HepG2 (cell line): ENCODE measurements around the gene KIAA0040. TPM values are rescaled to one million over a fixed set of nuclear protein-coding genes. Genes with fewer than 3 reads are reported as not detected.

Source experiments
- ATAC-seq: fragments of 200-7000 bp; cut with Tn5 transposase; 3 replicates; pipeline ENCODE4 v1.9.1; 2020; ENCODE audit warnings: mild to moderate bottlenecking, moderate library complexity
- BruUV-seq: library from RNA; stranded (reverse); fragments of 400-500 nt; replicated peaks from 2 replicates; lab custom pipeline; 2021; lab: Mats Ljungman, UMichigan
- CTCF ChIA-PET: fragments of 300-600 bp; formaldehyde crosslinking; extraction: SDS; loops from one replicate; lab custom pipeline; 2021; ENCODE audit warnings: low total read pairs, inconsistent platforms, low intra/inter-chr PET ratio; lab: Yijun Ruan, JAX
- POLR2A ChIA-PET: fragments of 350-600 bp; sonication (Branson Sonifier 250); formaldehyde crosslinking; loops from one replicate; lab custom pipeline; 2020; ENCODE audit warnings: antibody characterized with exemption, inconsistent platforms; lab: Yijun Ruan, JAX
- DNase-seq: peaks from one replicate; pipeline ENCODE4 v3.0.0-alpha.2; 2015; ENCODE audit warnings: low spot score
- FAIRE-seq: peaks from 3 replicates; lab custom pipeline; 2011; peaks lifted over from hg19 to GRCh38; lab: Jason Lieb, UNC
- H2AFZ ChIP-seq: one replicate; pipeline ENCODE4 v1.6.1; 2011; ENCODE audit warnings: low read length, inconsistent platforms
- H3K27ac ChIP-seq: fragments of 300-600 bp; 3 replicates; pipeline ENCODE4 v1.8.0; 2011; ENCODE audit warnings: mixed run types, mild to moderate bottlenecking, mixed read lengths, low read length, inconsistent platforms; ENCODE audit not compliant: insufficient read depth; ENCODE audit errors: extremely low read length
- H3K27me3 ChIP-seq, 2 experiments: fragments of 200-600 bp in 1 of 2; 2 replicates in 1 of 2; 3 replicates in 1 of 2; pipeline versions ENCODE4 v1.6.0 to v1.8.0; 2011; ENCODE audit warnings: low read length in 2 of 2, mild to moderate bottlenecking in 2 of 2, moderate library complexity in 2 of 2, inconsistent platforms in 1 of 2; ENCODE audit not compliant: insufficient read depth in 2 of 2, control insufficient read depth in 1 of 2
- H3K36me3 ChIP-seq, 2 experiments: fragments of 200-600 bp in 1 of 2; replicated peaks in 1 of 2; 2 replicates in 1 of 2; 3 replicates in 1 of 2; pipeline versions ENCODE4 v1.5.1 to v1.8.0; 2011; ENCODE audit warnings: low read length in 2 of 2, inconsistent platforms in 1 of 2; ENCODE audit not compliant: insufficient read depth in 2 of 2, control insufficient read depth in 1 of 2
- H3K4me1 ChIP-seq: 2 replicates; pipeline ENCODE4 v1.5.1; 2012; ENCODE audit warnings: low read length, inconsistent platforms; ENCODE audit not compliant: insufficient read depth
- H3K4me2 ChIP-seq: 2 replicates; pipeline ENCODE4 v1.6.0; 2011; ENCODE audit warnings: low read depth, low read length, inconsistent platforms
- H3K4me3 ChIP-seq, 3 experiments: fragments of 200-600 bp in 1 of 3; sonication (generic), shearing (Covaris generic) in 1 of 3; replicated peaks in 1 of 3; 2 replicates each; pipeline ENCODE4 v1.5.1; 2011 to 2016; ENCODE audit warnings: low read length in 3 of 3, inconsistent platforms in 2 of 3, low read depth in 2 of 3, mild to moderate bottlenecking in 2 of 3, control low read depth in 1 of 3, mixed read lengths in 1 of 3; ENCODE audit not compliant: insufficient read depth in 1 of 3
- H3K79me2 ChIP-seq: one replicate; pipeline ENCODE4 v1.6.1; 2011; ENCODE audit warnings: low read length, inconsistent platforms; ENCODE audit not compliant: insufficient read depth
- H3K9ac ChIP-seq: 2 replicates; pipeline ENCODE4 v1.6.0; 2011; ENCODE audit warnings: mild to moderate bottlenecking, low read depth, low read length, inconsistent platforms; ENCODE audit not compliant: insufficient read depth
- H3K9me3 ChIP-seq: 2 replicates; pipeline ENCODE4 v1.5.1; 2012; ENCODE audit warnings: mild to moderate bottlenecking, low read length
- H4K20me1 ChIP-seq: 2 replicates; pipeline ENCODE4 v1.6.0; 2011; ENCODE audit warnings: inconsistent platforms, mild to moderate bottlenecking, low read length, moderate library complexity; ENCODE audit not compliant: insufficient read depth
- ARID2 ChIP-seq: sonication (generic); formaldehyde crosslinking; IDR thresholded peaks from 2 replicates; pipeline ENCODE4 v1.8.1; 2022; ENCODE audit warnings: mild to moderate bottlenecking, missing genetic modification reagents, borderline replicate concordance
- ARID4A ChIP-seq: sonication (generic); formaldehyde crosslinking; IDR thresholded peaks from 2 replicates; pipeline ENCODE4 v1.5.0; 2020; ENCODE audit warnings: mild to moderate bottlenecking, missing genetic modification reagents, borderline replicate concordance
- ATF5 ChIP-seq: sonication (generic); formaldehyde crosslinking; IDR thresholded peaks from 2 replicates; pipeline ENCODE4 v1.4.0; 2020; ENCODE audit warnings: mild to moderate bottlenecking, low read depth, missing genetic modification reagents
- DMAP1 ChIP-seq: IDR thresholded peaks from 2 replicates; pipeline ENCODE4 v1.6.1; 2016
- ETV5 ChIP-seq: IDR thresholded peaks from 2 replicates; pipeline ENCODE4 v1.6.1; 2018; ENCODE audit warnings: missing biosample characterization, missing genetic modification reagents, inconsistent platforms, borderline replicate concordance
- KLF12 ChIP-seq: sonication (generic); formaldehyde crosslinking; IDR thresholded peaks from 2 replicates; pipeline ENCODE4 v1.4.0; 2020; ENCODE audit warnings: missing genetic modification reagents, borderline replicate concordance
- KLF9 ChIP-seq: IDR thresholded peaks from 2 replicates; pipeline ENCODE4 v1.6.1; 2016; ENCODE audit warnings: low read depth
- MATR3 ChIP-seq: sonication (generic); formaldehyde crosslinking; IDR thresholded peaks from 2 replicates; pipeline ENCODE4 v1.4.0; 2020; ENCODE audit warnings: missing genetic modification reagents
- MTF2 ChIP-seq: sonication (generic); formaldehyde crosslinking; IDR thresholded peaks from 2 replicates; pipeline ENCODE4 v1.5.0; 2020; ENCODE audit warnings: missing genetic modification reagents, borderline replicate concordance
- PPARG ChIP-seq: conservative IDR thresholded peaks from 2 replicates; pipeline ENCODE4 v1.6.1; 2016; ENCODE audit warnings: missing biosample characterization, missing genetic modification reagents
- SNAPC5 ChIP-seq: sonication (generic); formaldehyde crosslinking; IDR thresholded peaks from 2 replicates; pipeline ENCODE4 v1.8.1; 2023; ENCODE audit warnings: mild to moderate bottlenecking, missing genetic modification reagents, borderline replicate concordance
- SPEN ChIP-seq: sonication (generic); formaldehyde crosslinking; IDR thresholded peaks from 2 replicates; pipeline ENCODE4 v1.5.1; 2020; ENCODE audit warnings: low read depth, mild to moderate bottlenecking, missing genetic modification reagents
- SRSF4 ChIP-seq: fragments of 200-400 bp; formaldehyde crosslinking; IDR thresholded peaks from one replicate; pipeline ENCODE4 v1.6.1; 2018; ENCODE audit warnings: mild to moderate bottlenecking, low read depth, low read length, moderate library complexity; ENCODE audit not compliant: poor library complexity, severe bottlenecking
- THAP11 ChIP-seq: IDR thresholded peaks from 2 replicates; pipeline ENCODE4 v1.6.1; 2016; ENCODE audit warnings: missing biosample characterization, missing genetic modification reagents
- ZNF235 ChIP-seq: sonication (generic); formaldehyde crosslinking; IDR thresholded peaks from 2 replicates; pipeline ENCODE4 v1.8.1; 2023; ENCODE audit warnings: mild to moderate bottlenecking, missing genetic modification reagents, borderline replicate concordance
- ZNF331 ChIP-seq: sonication (generic); formaldehyde crosslinking; IDR thresholded peaks from 2 replicates; pipeline ENCODE4 v1.4.0; 2020; ENCODE audit warnings: missing genetic modification reagents
- ZNF549 ChIP-seq: sonication (generic); formaldehyde crosslinking; IDR thresholded peaks from 2 replicates; pipeline ENCODE4 v1.5.0; 2020; ENCODE audit warnings: missing genetic modification reagents
- WGBS: methylation state at CpG from one replicate; pipeline ENCODE4 v1.1.6; 2017; ENCODE audit warnings: low lambda C conversion rate; 5-methylcytosine and 5-hydroxymethylcytosine counted together
- in situ Hi-C: cut with HindIII; loops from 2 replicates; pipeline ENCODE4 v1.10.0; 2017; ENCODE audit warnings: low pct_unique_long_range_greater_than_20kb; ENCODE audit not compliant: extremely low pct_ligation_motif_present
- intact Hi-C: fragments of 100-400 bp; cut with micrococcal nuclease; formaldehyde crosslinking; loops from one replicate; pipeline ENCODE4 v1.10.0; 2022; ENCODE audit not compliant: unreplicated experiment
- polyA plus RNA-seq, 8 experiments: library from polyadenylated mRNA; depleted of rRNA in 3 of 8; stranded (reverse) in 7 of 8; unstranded in 1 of 8; fragments of >200 nt; fragmentation: Illumina TruSeq in 4 of 8; extraction: Trizol in 4 of 8; gene quantifications; 2 replicates each; pipeline versions ENCODE4 v1.2.1 to v1.2.3, GENCODE V29; 2011 to 2016; ENCODE audit warnings: low read depth in 4 of 8, missing spikeins in 1 of 8, mixed read lengths in 1 of 8; ENCODE audit not compliant: insufficient read depth in 1 of 8
- total RNA-seq, 5 experiments: library from RNA; depleted of rRNA; stranded (reverse); fragments of >200 nt; fragmentation: Illumina TruSeq; extraction: Trizol; gene quantifications; 2 replicates each; pipeline ENCODE4 v1.2.3, GENCODE V29; 2016; ENCODE audit warnings: low read depth in 1 of 5

KIAA0040 gene
- total and polyA plus RNA-seq, 2 of the 13 experiments (the other 11 are each of a cell fraction or from before 2014, with no cell fraction given), result 0.24 to 0.26 TPM

- BruUV-seq, result no TSS peak
- TF ChIP-seq ARID4A (CRISPR knock-in tag) (no peak), ETV5 (CRISPR knock-in tag) (no peak), SNAPC5 (CRISPR knock-in tag) (no peak), KLF12 (CRISPR knock-in tag) (no peak), MATR3 (CRISPR knock-in tag) (no peak), ZNF235 (CRISPR knock-in tag) (no peak), SRSF4 (no peak), ZNF549 (CRISPR knock-in tag) (no peak), DMAP1 (no peak), MTF2 (CRISPR knock-in tag) (no peak), ZNF331 (CRISPR knock-in tag) (no peak), ATF5 (CRISPR knock-in tag) (no peak), THAP11 (CRISPR knock-in tag) (no peak), ARID2 (CRISPR knock-in tag) (no peak), PPARG (no peak), SPEN (CRISPR knock-in tag) (no peak), KLF9 (CRISPR knock-in tag) (no peak)
Observed at GRCh38 chr1:175132436-175132835, 60.1 kb downstream of the KIAA0040 start.

More at GRCh38 chr1:175132436-175132835, 60.1 kb downstream of the KIAA0040 start:
- WGBS, result 0% methylated on average over 1 of the region's 1 CpG
- no peak overlapping the region for H3K4me3 ChIP-seq
- H3K27me3 ChIP-seq, result no peaks in the 10 kb centered on the region; a peak in 1 of 5 replicates
- DNase-seq (no peak), ATAC-seq (no peak), FAIRE-seq (no peak)
- H3K36me3 ChIP-seq, result no peaks in the 10 kb centered on the region
- ChIA-PET CTCF (no interaction called here), POLR2A (no interaction called here)
- in situ Hi-C loops (no loop called here), intact Hi-C loops (no loop called here)
- no peaks in the 10 kb centered on the region for H4K20me1 ChIP-seq
- H3K4me2 ChIP-seq, result no peak overlapping the region
- no peak overlapping the region for H3K27ac ChIP-seq
- H3K4me1 ChIP-seq, result no peaks in the 10 kb centered on the region
- no peaks in the 10 kb centered on the region for H3K9me3 ChIP-seq
- no peak overlapping the region for H2AFZ ChIP-seq
- no peak overlapping the region for H3K9ac ChIP-seq
- no peaks in the 10 kb centered on the region for H3K79me2 ChIP-seq
